Psoas muscle (tissue), 8 donors: ENCODE results near the gene TMEM258. TPM values are rescaled to one million over a fixed set of nuclear protein-coding genes. Genes with fewer than 3 reads are reported as not detected.
A peak's percentile ranks its signal among the peaks of the same experiment; 100 is the strongest.

ENCODE experiments used
- ATAC-seq, 4 donors: fragments of 200-7000 bp; cut with Tn5 transposase; one replicate each; pipeline ENCODE4 v1.9.1; 2020; ENCODE audit warnings: moderate library complexity in 3 of 4, mild to moderate bottlenecking in 2 of 4
- DNase-seq, 2 donors: peaks; one replicate each; pipeline ENCODE4 v3.0.0-alpha.2; 2020
- H3K27ac ChIP-seq: fragments of 200-600 bp; one replicate; pipeline ENCODE4 v1.8.0; 2022
- H3K27me3 ChIP-seq, 3 donors: fragments of 200-600 bp in 1 of 3; one replicate each; pipeline versions ENCODE4 v1.6.1 to v1.8.0; 2013 to 2022; ENCODE audit warnings: low read length in 2 of 3, mild to moderate bottlenecking in 2 of 3, moderate library complexity in 1 of 3; ENCODE audit not compliant: insufficient read depth in 3 of 3
- H3K36me3 ChIP-seq, 2 donors: fragments of 200-600 bp in 1 of 2; one replicate each; pipeline versions ENCODE4 v1.6.1 to v1.8.0; 2013 to 2022; ENCODE audit warnings: low read depth in 1 of 2, mild to moderate bottlenecking in 1 of 2, moderate library complexity in 1 of 2; ENCODE audit not compliant: insufficient read depth in 1 of 2
- H3K4me1 ChIP-seq: fragments of 200-600 bp; one replicate; pipeline ENCODE4 v1.8.0; 2022
- H3K4me3 ChIP-seq: fragments of 200-600 bp; one replicate; pipeline ENCODE4 v1.8.0; 2022; ENCODE audit warnings: mild to moderate bottlenecking
- H3K9me3 ChIP-seq: fragments of 200-600 bp; one replicate; pipeline ENCODE4 v1.8.0; 2022
- CTCF ChIP-seq: fragments of 200-600 bp; IDR thresholded peaks from one replicate; pipeline ENCODE4 v1.8.0; 2022; ENCODE audit warnings: antibody characterized with exemption
- WGBS, 3 donors: extraction: QIAGEN DNeasy Blood & Tissue Kit; methylation state at CpG; one replicate each; pipeline versions ENCODE4 v1.1.6 to v1.1.7; 2013; 5-methylcytosine and 5-hydroxymethylcytosine counted together
- intact Hi-C, 2 donors: fragments of 100-400 bp; cut with DNase I; formaldehyde crosslinking; loops; one replicate each; pipeline versions ENCODE4 v1.11.0 to v1.14.2; 2022
- polyA plus RNA-seq, 3 donors: library from polyadenylated mRNA; stranded (reverse); fragments of 200-250 nt; gene quantifications; one replicate each; pipeline ENCODE4 v1.2.3, GENCODE V29; 2013
- total RNA-seq, 4 donors: library from RNA; stranded (reverse); fragmentation: NEBNext Ultra II Directional in 2 of 4; extraction: Animal tissue kit (Norgen Biotek cat#: 25700) in 2 of 4; gene quantifications; one replicate each; pipeline versions ENCODE4 v1.2.1 to v1.2.4, GENCODE V29; 2021 to 2023
- donor health status: healthy with polysubstance abuse.
- donor health status: DM: no; HTN: no; CAD: no; lungs with moderate emphysema.
- donor health status: Bipolar disorder and iron deficiency.
- donor health status: healthy.
- donor health status: DM: yes; HTN: yes; CAD: no.
- donor health status: DM: no; HTN: no; CAD: no.
- donor health status: DM: no; HTN: no; CAD: no.
- donor health status: DM: yes; HTN: yes; CAD: no.

TMEM258 gene
- total and polyA plus RNA-seq, 7 donors: 76.0 to 177 (median 93.2) TPM

- peaks cover 0 to 4% (median 0%) of the 10 kb centered on the region in 3 donors for H3K27me3 ChIP-seq
- H3K9me3 ChIP-seq: no peaks in the 10 kb centered on the region
- no peaks in the 10 kb centered on the region for H3K36me3 ChIP-seq
- peak; percentile 59 to 78 for DNase-seq
- H3K27ac ChIP-seq: peak overlapping the region; percentile 50
- H3K4me3 ChIP-seq: no peak overlapping the region
- H3K4me1 ChIP-seq: peaks cover 1% of the 10 kb centered on the region
- ATAC-seq: peak; percentile 30 to 76 (median 70)
- 28 to 42% (median 31%) methylated on average over 11 to 12 of the region's 12 CpGs for WGBS, 3 donors
- intact Hi-C loops: no loop called here
- no peak for TF ChIP-seq CTCF
These were observed 42.1 kb upstream of the TMEM258 start for GRCh38 chr11:61834278-61835048.

DNA sequence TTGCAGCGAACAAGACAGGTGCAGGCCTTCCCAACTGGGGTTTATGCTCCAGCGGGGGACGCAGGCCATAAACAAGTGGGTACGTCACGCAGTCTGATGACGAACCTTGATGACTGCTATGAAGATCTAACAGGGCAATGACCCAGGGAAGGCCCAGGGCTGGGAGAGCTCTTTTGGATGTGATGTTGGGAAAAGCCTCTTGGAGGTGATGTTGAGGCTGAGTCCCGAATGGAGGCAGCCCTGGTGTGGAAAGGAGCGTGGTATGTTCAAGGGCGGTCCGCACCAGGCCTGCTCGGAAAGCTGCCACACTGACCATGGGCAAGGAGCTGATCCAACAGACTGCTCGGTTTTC, 41.5 kb upstream of the TMEM258 start:
- peak overlapping the region; percentile 50 for H3K27ac ChIP-seq
- H3K36me3 ChIP-seq: no peaks in the 10 kb centered on the region
- no peak overlapping the region for H3K4me3 ChIP-seq
- H3K4me1 ChIP-seq: peaks cover 7% of the 10 kb centered on the region
- ATAC-seq (peak in 2 of 4 donors; percentile 19 to 29), DNase-seq (no peak)
- peaks cover 0 to 9% (median 0%) of the 10 kb centered on the region in 3 donors for H3K27me3 ChIP-seq
- 57 to 79% (median 57%) methylated on average over 12 of the region's 12 CpGs for WGBS, 3 donors
- intact Hi-C loops: no loop called here
- TF ChIP-seq CTCF: no peak
- no peaks in the 10 kb centered on the region for H3K9me3 ChIP-seq

DNA sequence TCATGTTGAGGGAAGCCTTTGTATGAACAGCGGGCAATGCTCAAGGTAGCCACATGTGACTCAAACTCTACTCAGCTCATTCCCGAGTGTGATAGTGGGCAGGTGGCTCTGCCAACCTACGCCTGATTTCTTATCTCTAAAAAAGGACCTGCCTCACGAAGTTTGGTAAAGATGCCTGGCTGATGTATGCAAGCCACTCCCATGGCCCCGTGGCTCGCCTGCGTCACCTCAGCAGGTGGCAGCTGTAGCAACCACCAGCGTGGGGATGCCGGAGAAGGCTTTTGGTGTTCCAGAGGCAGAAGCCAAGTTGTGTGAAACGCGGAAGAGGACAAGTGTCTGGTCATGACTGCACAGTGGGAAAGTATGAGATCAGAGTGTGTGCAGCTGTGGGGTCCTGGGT, 41.1 kb upstream of the TMEM258 start:
- Histone ChIP-seq H3K36me3 (no peaks in the 10 kb centered on the region), H3K4me1 (peaks cover 7% of the 10 kb centered on the region), H3K27ac (no peak overlapping the region), H3K9me3 (no peaks in the 10 kb centered on the region), H3K4me3 (no peak overlapping the region), H3K27me3 (peaks cover 0 to 13% (median 0%) of the 10 kb centered on the region in 3 donors)
- peak in 2 of 4 donors; percentile 10 to 15 for ATAC-seq
- 47 to 68% (median 61%) methylated on average over 11 of the region's 11 CpGs for WGBS, 3 donors
- DNase-seq: no peak
- intact Hi-C loops: no loop called here
- no peak for TF ChIP-seq CTCF

GRCh38 chr11:61832754-61833153, 40.4 kb upstream of the TMEM258 start:
- Histone ChIP-seq H3K36me3 (no peaks in the 10 kb centered on the region), H3K4me3 (no peak overlapping the region), H3K27me3 (peaks cover 0 to 19% (median 4%) of the 10 kb centered on the region in 3 donors), H3K9me3 (no peaks in the 10 kb centered on the region), H3K27ac (no peak overlapping the region), H3K4me1 (peaks cover 12% of the 10 kb centered on the region)
- WGBS, 3 donors: 56 to 66% (median 58%) methylated on average over 7 of the region's 7 CpGs
- TF ChIP-seq CTCF: no peak
- intact Hi-C loops: no loop called here
- ATAC-seq (no peak), DNase-seq (no peak)
